ENCODE results near the gene CETP. TPM values are rescaled to one million over a fixed set of nuclear protein-coding genes. Genes with fewer than 3 reads are reported as not detected.

Gene CETP
- total and polyA plus RNA-seq, 2 of the 8 experiments (the other 6 are each of a cell fraction or from before 2014, with no cell fraction given): not detected

- no peak for TF ChIP-seq HDAC6 (IDR thresholded peaks at IDR 0.05; ENCODE audit: low read depth, low read length)
- TF ChIP-seq RXRA (IDR thresholded peaks at IDR 0.05; ENCODE audit: insufficient read depth, low read depth, low read length): no peak
- no peak for TF ChIP-seq TBP (IDR thresholded peaks at IDR 0.05; ENCODE audit: low read depth, low read length)
- no peak for TF ChIP-seq CBX5 (IDR thresholded peaks at IDR 0.05; ENCODE audit: low read depth, low read length)
- no peak for TF ChIP-seq JUN (IDR thresholded peaks at IDR 0.05; ENCODE audit: low read depth, low read length)
- no peak for TF ChIP-seq YY1 (IDR thresholded peaks at IDR 0.05; ENCODE audit: low read depth, low read length)
- no peak for TF ChIP-seq CHD2 (IDR thresholded peaks at IDR 0.05; ENCODE audit: low read length)
- TF ChIP-seq SIN3A (conservative IDR thresholded peaks at IDR 0.05 in 1 of 2, IDR thresholded peaks at IDR 0.05 in 1 of 2; ENCODE audit: low read depth in 1 of 2, low read length in 2 of 2): no peak
- no peak for TF ChIP-seq USF2 (IDR thresholded peaks at IDR 0.05; ENCODE audit: low read length)
Measured at GRCh38 chr16:56993204-56993603, 31.5 kb downstream of the CETP start (continued).
